ENCODE data around the gene HAGHL.

DNA sequence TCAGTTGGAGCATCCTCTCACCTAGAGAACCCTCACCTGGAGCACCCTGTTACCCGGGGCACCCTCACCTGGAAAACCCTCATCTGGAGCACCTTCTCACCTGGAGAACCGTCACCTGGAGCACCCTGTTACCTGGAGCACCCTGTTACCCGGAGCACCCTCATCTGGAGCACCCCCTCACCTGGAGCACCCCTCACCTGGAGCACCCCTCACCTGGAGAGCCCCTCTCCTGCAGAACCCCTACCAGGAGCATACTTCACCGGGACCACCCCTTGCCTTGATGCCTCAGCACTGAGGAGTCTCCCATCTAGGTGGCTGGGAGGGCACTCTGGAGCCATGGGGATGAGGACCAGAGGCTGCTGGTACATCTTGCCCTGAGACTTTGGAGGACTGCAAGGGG is 17.9 kb upstream of the HAGHL start:
- TF ChIP-seq GATA2 (IDR thresholded peaks at IDR 0.05; ENCODE audit: low read depth, low read length) (no peak), GATA3 (IDR thresholded peaks at IDR 0.05; ENCODE audit: low read depth, low read length) (no peak)
